ENCODE results near the gene PAPPA2. TPM values are rescaled to one million over a fixed set of nuclear protein-coding genes. Genes with fewer than 3 reads are reported as not detected.
"Not testable (repeated sequence)": the region's sequence is repeated elsewhere in the genome, so short reads cannot be mapped to it uniquely, and the experiment has no call there.

PAPPA2 gene
- total RNA-seq, 5 donors from 2014 or later (not counting 1 experiment from before 2014, with no cell fraction given) = 0.03 to 0.06 TPM; not detected in 3

DNA sequence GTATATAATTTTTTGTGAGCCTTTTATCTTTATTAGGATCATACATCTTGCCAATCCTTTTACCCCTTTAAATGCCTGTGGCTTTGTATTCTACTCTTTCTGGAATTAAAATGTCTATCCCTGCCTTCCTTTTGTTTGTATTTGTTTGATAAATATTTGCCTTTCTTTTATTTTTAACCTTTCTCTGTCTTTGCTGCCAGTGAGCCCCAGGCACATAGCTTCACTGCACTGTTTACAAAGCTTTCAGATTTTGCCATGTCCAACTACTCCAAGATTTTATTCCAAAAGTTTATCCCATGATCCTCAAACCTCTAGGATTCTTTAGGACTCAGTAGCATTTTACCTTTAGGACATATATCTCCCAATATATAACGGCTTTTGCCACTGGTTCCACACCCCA is 281.2 kb downstream of the PAPPA2 start:
- no peak for ATAC-seq (replicated peaks in 1 of 4)
- POLR2A ChIA-PET = no interaction called here
- Mint-ChIP-seq H3K4me3 (no peak overlapping the region), H3K36me3 (no peaks in the 10 kb centered on the region), H3K27ac (no peak overlapping the region), H3K9me3 (peaks cover 0 to 12% (median 2%) of the 10 kb centered on the region in 3 donors), H3K27me3 (no peaks in the 10 kb centered on the region), H3K4me1 (no peaks in the 10 kb centered on the region)
- H3K9me3 ChIP-seq = no peaks in the 10 kb centered on the region
- CTCF ChIA-PET = no interaction called here
- no peak overlapping the region for H3K27ac ChIP-seq (ENCODE audit: low read length)
- no peaks in the 10 kb centered on the region for H3K36me3 ChIP-seq (ENCODE audit: control insufficient read depth in 2 of 2, extremely low read depth in 1 of 2, insufficient read depth in 1 of 2, low read length in 1 of 2)
- no peak for DNase-seq
- H3K4me1 ChIP-seq (ENCODE audit: control insufficient read depth in 1 of 2, extremely low read depth in 1 of 2, insufficient read depth in 2 of 2, low read length in 2 of 2) = no peaks in the 10 kb centered on the region
- no peak overlapping the region for H3K4me3 ChIP-seq (ENCODE audit: control insufficient read depth in 1 of 2, extremely low read depth in 1 of 2, low read length in 1 of 2)
- no peaks in the 10 kb centered on the region for H3K27me3 ChIP-seq (replicated peaks in 1 of 2; ENCODE audit: control insufficient read depth in 2 of 2, extremely low read depth in 1 of 2, insufficient read depth in 2 of 2, low read length in 1 of 2)
- no CpG with 5 or more reads among the region's 1 CpG for WGBS (ENCODE audit: insufficient coverage)

DNA sequence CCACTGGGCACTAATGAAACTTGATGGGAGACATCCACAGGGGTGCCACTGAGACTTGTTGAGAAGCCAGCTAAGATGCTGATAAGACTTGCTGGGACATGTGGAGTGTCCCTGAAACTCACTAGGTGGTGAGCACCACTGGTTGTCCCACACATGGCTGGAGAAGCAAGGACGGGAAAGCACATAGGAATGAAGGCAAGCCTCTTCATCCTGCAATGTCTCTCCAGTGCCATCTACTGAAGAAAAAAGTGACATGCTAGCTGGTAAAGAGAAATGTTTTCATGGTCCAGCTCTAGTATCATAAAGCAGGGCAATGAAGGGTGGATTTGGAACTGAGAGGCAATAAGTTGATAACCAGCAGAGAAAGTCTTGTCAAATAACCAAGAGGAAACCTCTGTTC is 283.0 kb downstream of the PAPPA2 start:
- POLR2A ChIA-PET = no interaction called here
- CTCF ChIA-PET = no interaction called here
- Mint-ChIP-seq H3K4me3 (no peak overlapping the region), H3K9me3 (peaks cover 2 to 12% (median 4%) of the 10 kb centered on the region in 3 donors), H3K4me1 (no peaks in the 10 kb centered on the region), H3K27me3 (peaks cover 0 to 4% of the 10 kb centered on the region in 2 donors), H3K27ac (no peak overlapping the region), H3K36me3 (no peaks in the 10 kb centered on the region)
- Histone ChIP-seq H3K9me3 (no peaks in the 10 kb centered on the region), H3K4me3 (ENCODE audit: control insufficient read depth in 1 of 2, extremely low read depth in 1 of 2, low read length in 1 of 2) (no peak overlapping the region), H3K4me1 (ENCODE audit: control insufficient read depth in 1 of 2, extremely low read depth in 1 of 2, insufficient read depth in 2 of 2, low read length in 2 of 2) (no peaks in the 10 kb centered on the region), H3K27me3 (replicated peaks in 1 of 2; ENCODE audit: control insufficient read depth in 2 of 2, extremely low read depth in 1 of 2, insufficient read depth in 2 of 2, low read length in 1 of 2) (no peaks in the 10 kb centered on the region), H3K27ac (ENCODE audit: low read length) (no peak overlapping the region), H3K36me3 (ENCODE audit: control insufficient read depth in 2 of 2, extremely low read depth in 1 of 2, insufficient read depth in 1 of 2, low read length in 1 of 2) (no peaks in the 10 kb centered on the region)
- no peak for DNase-seq
- ATAC-seq (replicated peaks in 1 of 4) = no peak
- WGBS (ENCODE audit: insufficient coverage) = 60% methylated on average over 1 of the region's 1 CpG

DNA sequence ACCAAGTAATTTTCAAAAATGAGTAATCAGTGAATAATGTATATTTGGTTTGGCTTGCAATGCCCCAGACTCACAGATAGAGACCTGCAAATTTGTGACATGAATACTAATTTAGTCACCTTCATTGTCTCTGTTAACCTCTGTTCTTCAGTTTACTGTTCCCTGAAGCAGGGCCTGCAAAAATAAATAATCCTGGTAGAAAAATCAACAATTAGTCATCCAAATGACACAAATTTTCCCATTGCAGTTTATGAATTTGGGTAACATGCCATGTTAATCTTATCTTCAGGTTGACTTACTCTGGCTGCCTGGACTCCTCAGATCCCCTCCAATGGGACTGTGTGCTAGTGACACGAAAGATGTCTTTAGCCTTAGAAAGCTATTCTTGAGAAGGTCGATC is 289.5 kb downstream of the PAPPA2 start:
- no peak overlapping the region for H3K4me3 ChIP-seq (ENCODE audit: control insufficient read depth in 1 of 2, extremely low read depth in 1 of 2, low read length in 1 of 2)
- Mint-ChIP-seq H3K9me3 (peaks cover 2 to 4% (median 4%) of the 10 kb centered on the region in 3 donors), H3K4me3 (no peak overlapping the region), H3K36me3 (no peaks in the 10 kb centered on the region), H3K27ac (no peak overlapping the region), H3K27me3 (peaks cover 0 to 4% of the 10 kb centered on the region in 2 donors), H3K4me1 (no peaks in the 10 kb centered on the region)
- WGBS (ENCODE audit: insufficient coverage) = 100% methylated on average over 1 of the region's 2 CpGs
- ATAC-seq (replicated peaks in 1 of 4) (no peak), DNase-seq (no peak)
- H3K36me3 ChIP-seq (ENCODE audit: control insufficient read depth in 2 of 2, extremely low read depth in 1 of 2, insufficient read depth in 1 of 2, low read length in 1 of 2) = no peaks in the 10 kb centered on the region
- POLR2A ChIA-PET = no interaction called here
- H3K9me3 ChIP-seq = no peaks in the 10 kb centered on the region
- H3K27me3 ChIP-seq (replicated peaks in 1 of 2; ENCODE audit: control insufficient read depth in 2 of 2, extremely low read depth in 1 of 2, insufficient read depth in 2 of 2, low read length in 1 of 2) = no peaks in the 10 kb centered on the region
- H3K27ac ChIP-seq (ENCODE audit: low read length) = no peak overlapping the region
- CTCF ChIA-PET = no interaction called here
- no peaks in the 10 kb centered on the region for H3K4me1 ChIP-seq (ENCODE audit: control insufficient read depth in 1 of 2, extremely low read depth in 1 of 2, insufficient read depth in 2 of 2, low read length in 2 of 2)

DNA sequence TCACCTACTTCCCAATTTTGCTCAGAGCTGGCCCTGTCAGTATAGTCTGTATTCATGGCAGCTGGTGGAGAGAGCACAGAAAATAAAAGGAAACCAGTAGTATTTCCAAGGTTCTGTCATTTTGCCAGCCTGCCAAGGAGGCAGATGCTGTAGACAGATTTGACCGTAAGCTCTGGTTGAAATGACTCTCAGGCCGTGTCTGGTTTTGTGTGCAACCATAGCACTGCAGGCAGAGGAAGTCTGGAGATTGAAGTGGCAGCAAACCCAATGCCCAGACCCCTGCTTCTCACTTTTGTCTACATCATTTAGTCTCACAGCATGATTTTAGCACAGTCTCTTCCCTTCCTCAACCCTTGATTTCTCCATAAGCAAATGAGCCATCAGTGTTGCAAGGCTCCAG is 291.7 kb downstream of the PAPPA2 start:
- no peak for DNase-seq
- H3K9me3 Mint-ChIP-seq = peaks cover 0 to 7% (median 4%) of the 10 kb centered on the region in 3 donors
- ChIA-PET POLR2A (no interaction called here), CTCF (no interaction called here)
- H3K27ac Mint-ChIP-seq = no peak overlapping the region
- WGBS (ENCODE audit: insufficient coverage) = 38% methylated on average over 2 of the region's 2 CpGs
- ATAC-seq (replicated peaks in 1 of 4) = no peak
- Histone ChIP-seq H3K36me3 (ENCODE audit: control insufficient read depth in 2 of 2, extremely low read depth in 1 of 2, insufficient read depth in 1 of 2, low read length in 1 of 2) (no peaks in the 10 kb centered on the region), H3K27me3 (replicated peaks in 1 of 2; ENCODE audit: control insufficient read depth in 2 of 2, extremely low read depth in 1 of 2, insufficient read depth in 2 of 2, low read length in 1 of 2) (no peaks in the 10 kb centered on the region), H3K4me3 (ENCODE audit: control insufficient read depth in 1 of 2, extremely low read depth in 1 of 2, low read length in 1 of 2) (no peak overlapping the region), H3K27ac (ENCODE audit: low read length) (no peak overlapping the region), H3K9me3 (no peaks in the 10 kb centered on the region), H3K4me1 (ENCODE audit: control insufficient read depth in 1 of 2, extremely low read depth in 1 of 2, insufficient read depth in 2 of 2, low read length in 2 of 2) (no peaks in the 10 kb centered on the region)
- no peaks in the 10 kb centered on the region for H3K27me3 Mint-ChIP-seq
- H3K4me3 Mint-ChIP-seq = no peak overlapping the region
- H3K4me1 Mint-ChIP-seq = no peaks in the 10 kb centered on the region
- H3K36me3 Mint-ChIP-seq = no peaks in the 10 kb centered on the region

DNA sequence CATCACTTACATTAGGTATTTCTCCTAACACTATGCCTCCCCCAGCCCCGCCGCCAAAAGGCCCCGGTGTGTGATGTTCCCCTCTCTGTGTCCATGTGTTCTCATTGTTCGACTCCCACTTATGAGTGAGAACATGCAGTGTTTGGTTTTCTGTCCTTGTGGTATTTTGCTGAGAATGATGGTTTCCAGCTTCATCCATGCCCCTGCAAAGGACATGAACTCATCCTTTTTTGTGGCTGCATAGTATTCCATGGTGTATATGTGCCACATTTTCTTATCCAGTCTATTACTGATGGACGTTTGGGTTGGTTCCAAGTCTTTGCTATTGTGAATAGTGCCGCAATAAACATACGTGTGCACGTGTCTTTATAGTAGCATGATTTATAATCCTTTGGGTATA is 293.8 kb downstream of the PAPPA2 start:
- H3K27ac Mint-ChIP-seq; ATAC-seq (replicated peaks in 1 of 4); H3K9me3 Mint-ChIP-seq; CTCF ChIA-PET; DNase-seq; H3K27me3 Mint-ChIP-seq; H3K36me3 ChIP-seq (ENCODE audit: control insufficient read depth in 2 of 2, extremely low read depth in 1 of 2, insufficient read depth in 1 of 2, low read length in 1 of 2); POLR2A ChIA-PET; H3K36me3 Mint-ChIP-seq; H3K4me3 ChIP-seq (ENCODE audit: control insufficient read depth in 1 of 2, extremely low read depth in 1 of 2, low read length in 1 of 2); H3K4me1 Mint-ChIP-seq; H3K4me3 Mint-ChIP-seq; H3K4me1 ChIP-seq (ENCODE audit: control insufficient read depth in 1 of 2, extremely low read depth in 1 of 2, insufficient read depth in 2 of 2, low read length in 2 of 2); H3K27me3 ChIP-seq (replicated peaks in 1 of 2; ENCODE audit: control insufficient read depth in 2 of 2, extremely low read depth in 1 of 2, insufficient read depth in 2 of 2, low read length in 1 of 2); H3K9me3 ChIP-seq; H3K27ac ChIP-seq (ENCODE audit: low read length): not testable (repeated sequence)
- no CpG with 5 or more reads among the region's 8 CpGs for WGBS (ENCODE audit: insufficient coverage)

DNA sequence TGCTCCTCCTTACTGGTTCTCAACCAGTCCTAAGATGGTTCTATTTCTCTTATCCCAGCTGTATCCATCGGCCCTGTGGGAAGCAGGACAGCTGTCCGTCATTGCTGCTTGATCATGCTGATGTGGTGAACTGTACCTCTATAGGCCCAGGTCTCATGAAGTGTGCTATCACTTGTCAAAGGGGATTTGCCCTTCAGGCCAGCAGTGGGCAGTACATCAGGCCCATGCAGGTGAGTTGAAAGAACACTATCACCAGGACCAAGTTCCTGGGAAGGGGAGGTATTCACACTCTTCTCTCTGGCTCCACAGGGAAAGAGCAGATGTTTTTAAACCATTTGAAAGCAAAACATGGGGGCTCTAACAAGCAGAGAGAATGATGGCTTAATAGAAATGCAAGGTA is 302.6 kb downstream of the PAPPA2 start:
- CTCF ChIA-PET = no interaction called here
- no peaks in the 10 kb centered on the region for H3K9me3 ChIP-seq
- 83% methylated on average over 1 of the region's 2 CpGs for WGBS (ENCODE audit: insufficient coverage)
- Mint-ChIP-seq H3K4me1 (no peaks in the 10 kb centered on the region), H3K27me3 (peaks cover 0 to 5% of the 10 kb centered on the region in 2 donors), H3K36me3 (no peaks in the 10 kb centered on the region), H3K27ac (no peak overlapping the region), H3K9me3 (peaks cover 0 to 13% (median 0%) of the 10 kb centered on the region in 3 donors), H3K4me3 (no peak overlapping the region)
- no peak overlapping the region for H3K4me3 ChIP-seq (ENCODE audit: control insufficient read depth in 1 of 2, extremely low read depth in 1 of 2, low read length in 1 of 2)
- DNase-seq (no peak), ATAC-seq (replicated peaks in 1 of 4) (no peak)
- H3K27ac ChIP-seq (ENCODE audit: low read length) = no peak overlapping the region
- no peaks in the 10 kb centered on the region for H3K27me3 ChIP-seq (replicated peaks in 1 of 2; ENCODE audit: control insufficient read depth in 2 of 2, extremely low read depth in 1 of 2, insufficient read depth in 2 of 2, low read length in 1 of 2)
- H3K36me3 ChIP-seq (ENCODE audit: control insufficient read depth in 2 of 2, extremely low read depth in 1 of 2, insufficient read depth in 1 of 2, low read length in 1 of 2) = no peaks in the 10 kb centered on the region
- no peaks in the 10 kb centered on the region for H3K4me1 ChIP-seq (ENCODE audit: control insufficient read depth in 1 of 2, extremely low read depth in 1 of 2, insufficient read depth in 2 of 2, low read length in 2 of 2)
- POLR2A ChIA-PET = no interaction called here

DNA sequence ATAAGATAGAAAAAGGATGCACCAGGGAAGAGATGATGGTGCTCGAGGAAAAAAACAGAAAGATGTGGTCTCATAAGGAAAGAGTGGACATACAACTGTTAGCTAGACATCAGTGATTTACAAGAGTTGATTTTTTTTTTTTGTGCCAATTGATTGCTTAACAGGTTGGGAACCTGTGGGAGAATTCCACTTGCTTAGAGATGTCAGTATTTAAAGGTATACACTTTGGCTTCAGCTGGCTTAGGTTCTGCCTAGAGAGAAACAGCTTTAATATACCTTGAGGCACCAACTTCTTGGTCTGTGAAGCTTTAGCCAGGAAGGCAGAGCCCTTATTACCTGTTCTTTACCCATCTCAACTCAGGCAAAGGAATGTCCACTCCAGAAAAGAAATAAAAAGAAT is 303.8 kb downstream of the PAPPA2 start:
- ATAC-seq (replicated peaks in 1 of 4) = no peak
- POLR2A ChIA-PET = no interaction called here

More for the DNA sequence above, 303.8 kb downstream of the PAPPA2 start:
- Histone ChIP-seq H3K36me3 (ENCODE audit: control insufficient read depth in 2 of 2, extremely low read depth in 1 of 2, insufficient read depth in 1 of 2, low read length in 1 of 2) (no peaks in the 10 kb centered on the region), H3K27me3 (replicated peaks in 1 of 2; ENCODE audit: control insufficient read depth in 2 of 2, extremely low read depth in 1 of 2, insufficient read depth in 2 of 2, low read length in 1 of 2) (no peaks in the 10 kb centered on the region), H3K4me3 (ENCODE audit: control insufficient read depth in 1 of 2, extremely low read depth in 1 of 2, low read length in 1 of 2) (no peak overlapping the region), H3K9me3 (no peaks in the 10 kb centered on the region), H3K4me1 (ENCODE audit: control insufficient read depth in 1 of 2, extremely low read depth in 1 of 2, insufficient read depth in 2 of 2, low read length in 2 of 2) (no peaks in the 10 kb centered on the region), H3K27ac (ENCODE audit: low read length) (no peak overlapping the region)
- Mint-ChIP-seq H3K27me3 (peaks cover 0 to 5% of the 10 kb centered on the region in 2 donors), H3K27ac (no peak overlapping the region), H3K4me1 (no peaks in the 10 kb centered on the region), H3K9me3 (peaks cover 0 to 17% (median 0%) of the 10 kb centered on the region in 3 donors), H3K4me3 (no peak overlapping the region), H3K36me3 (no peaks in the 10 kb centered on the region)
- CTCF ChIA-PET = no interaction called here
- whole genome bisulfite sequencing (ENCODE audit: insufficient coverage) = 80% methylated on average over 1 of the region's 1 CpG
- DNase-seq = no peak
